ENCODE measurements around the gene SDHA.

The SDHA gene

DNA sequence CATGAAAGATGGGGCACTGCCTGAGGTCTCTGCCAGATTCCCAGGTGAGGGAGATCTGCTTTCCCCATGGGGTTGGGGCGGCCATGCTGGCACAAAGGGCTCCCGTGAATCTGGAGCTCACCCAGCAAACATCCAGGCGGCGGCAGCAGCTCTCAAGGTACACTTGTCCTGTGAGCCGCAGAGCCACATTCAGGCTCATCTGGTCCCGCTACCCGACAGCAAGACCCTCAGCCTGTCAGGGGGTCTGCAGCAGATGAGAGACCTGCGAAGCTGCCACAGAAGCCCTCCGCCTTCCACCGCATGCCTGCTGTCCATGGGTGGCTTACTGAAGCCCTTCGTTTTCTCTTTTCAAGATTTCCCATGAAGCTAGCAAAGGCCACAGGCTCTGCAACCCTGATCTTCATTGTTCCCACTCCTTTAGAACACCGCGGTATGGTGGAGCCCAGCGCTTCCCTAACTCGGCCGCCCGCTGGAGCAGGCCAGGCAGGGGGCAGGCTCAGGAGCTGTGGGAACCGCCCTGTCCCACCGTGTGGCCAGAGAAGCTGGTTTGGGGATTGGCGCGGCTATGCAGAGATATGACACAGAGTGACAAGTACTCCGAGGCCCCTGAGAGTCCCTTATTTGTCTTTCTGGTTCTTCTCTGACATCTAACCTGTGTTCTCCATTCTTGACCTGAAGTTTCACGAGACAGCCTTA, 18.0 kb upstream of the SDHA start:
- DNase-seq (ENCODE audit: low read depth) = no peak
- no peak overlapping the region for H3K4me3 ChIP-seq (ENCODE audit: low read depth, low read length)
- TF ChIP-seq, protein P1, sequence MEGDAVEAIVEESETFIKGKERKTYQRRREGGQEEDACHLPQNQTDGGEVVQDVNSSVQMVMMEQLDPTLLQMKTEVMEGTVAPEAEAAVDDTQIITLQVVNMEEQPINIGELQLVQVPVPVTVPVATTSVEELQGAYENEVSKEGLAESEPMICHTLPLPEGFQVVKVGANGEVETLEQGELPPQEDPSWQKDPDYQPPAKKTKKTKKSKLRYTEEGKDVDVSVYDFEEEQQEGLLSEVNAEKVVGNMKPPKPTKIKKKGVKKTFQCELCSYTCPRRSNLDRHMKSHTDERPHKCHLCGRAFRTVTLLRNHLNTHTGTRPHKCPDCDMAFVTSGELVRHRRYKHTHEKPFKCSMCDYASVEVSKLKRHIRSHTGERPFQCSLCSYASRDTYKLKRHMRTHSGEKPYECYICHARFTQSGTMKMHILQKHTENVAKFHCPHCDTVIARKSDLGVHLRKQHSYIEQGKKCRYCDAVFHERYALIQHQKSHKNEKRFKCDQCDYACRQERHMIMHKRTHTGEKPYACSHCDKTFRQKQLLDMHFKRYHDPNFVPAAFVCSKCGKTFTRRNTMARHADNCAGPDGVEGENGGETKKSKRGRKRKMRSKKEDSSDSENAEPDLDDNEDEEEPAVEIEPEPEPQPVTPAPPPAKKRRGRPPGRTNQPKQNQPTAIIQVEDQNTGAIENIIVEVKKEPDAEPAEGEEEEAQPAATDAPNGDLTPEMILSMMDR (IDR thresholded peaks at IDR 0.05; ENCODE audit: low read depth, low read length) = no peak
- TF ChIP-seq MYC (IDR thresholded peaks at IDR 0.05; ENCODE audit: low read depth, low read length) = no peak
- no peak for TF ChIP-seq POLR2A (IDR thresholded peaks at IDR 0.05; ENCODE audit: extremely low read depth, insufficient read length)
- TF ChIP-seq, protein P2, sequence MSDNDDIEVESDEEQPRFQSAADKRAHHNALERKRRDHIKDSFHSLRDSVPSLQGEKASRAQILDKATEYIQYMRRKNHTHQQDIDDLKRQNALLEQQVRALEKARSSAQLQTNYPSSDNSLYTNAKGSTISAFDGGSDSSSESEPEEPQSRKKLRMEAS (IDR thresholded peaks at IDR 0.05; ENCODE audit: low read depth, low read length) = no peak

DNA sequence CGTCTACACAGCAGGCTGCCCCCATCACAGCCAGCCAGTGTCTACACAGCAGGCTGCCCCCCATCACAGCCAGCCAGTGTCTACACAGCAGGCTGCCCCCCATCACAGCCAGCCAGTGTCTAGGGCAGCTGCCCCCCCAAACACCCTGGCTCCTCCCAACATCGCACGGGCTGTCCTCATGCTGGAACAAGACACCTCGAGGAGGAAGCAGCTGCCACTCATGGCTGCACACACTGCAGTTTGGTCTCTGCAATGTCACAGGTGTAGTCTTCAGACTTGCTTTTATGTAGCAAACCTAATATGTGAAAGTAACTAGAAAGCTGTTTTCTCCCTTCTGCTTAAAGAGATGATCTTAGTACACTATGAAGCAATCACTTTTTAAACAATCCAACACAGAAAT, 17.1 kb upstream of the SDHA start:
- DNase-seq (ENCODE audit: low read depth) = no peak
- H3K4me3 ChIP-seq (ENCODE audit: low read depth, low read length) = no peak overlapping the region
- TF ChIP-seq MYC (IDR thresholded peaks at IDR 0.05; ENCODE audit: low read depth, low read length) = no peak
- TF ChIP-seq, protein P2 (IDR thresholded peaks at IDR 0.05; ENCODE audit: low read depth, low read length) = no peak

DNA sequence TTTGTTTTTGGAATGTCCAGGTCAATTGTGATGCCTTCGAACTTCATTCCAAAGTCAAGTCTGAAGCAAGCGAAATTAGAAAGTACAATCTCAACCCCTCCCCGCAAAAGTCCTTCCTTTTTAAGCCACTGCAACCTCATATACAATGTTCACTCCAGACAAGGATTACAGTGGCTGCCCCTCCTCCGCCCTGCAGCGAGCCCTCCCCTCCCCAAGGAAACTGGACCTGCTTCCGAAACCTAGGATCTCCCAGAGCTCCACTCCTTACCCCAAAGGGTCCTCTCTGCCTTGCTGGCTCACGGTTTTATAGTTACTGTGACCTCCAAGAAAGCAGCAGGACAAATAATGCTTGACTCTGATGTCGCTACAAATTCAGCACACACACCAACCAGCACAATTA, 16.4 kb upstream of the SDHA start:
- H3K4me3 ChIP-seq (ENCODE audit: low read depth, low read length) = no peak overlapping the region
- TF ChIP-seq POLR2A (IDR thresholded peaks at IDR 0.05; ENCODE audit: extremely low read depth, insufficient read length) = no peak
- no peak for TF ChIP-seq MYC (IDR thresholded peaks at IDR 0.05; ENCODE audit: low read depth, low read length)
- TF ChIP-seq, protein P2 (IDR thresholded peaks at IDR 0.05; ENCODE audit: low read depth, low read length) = no peak
- DNase-seq (ENCODE audit: low read depth) = no peak

DNA sequence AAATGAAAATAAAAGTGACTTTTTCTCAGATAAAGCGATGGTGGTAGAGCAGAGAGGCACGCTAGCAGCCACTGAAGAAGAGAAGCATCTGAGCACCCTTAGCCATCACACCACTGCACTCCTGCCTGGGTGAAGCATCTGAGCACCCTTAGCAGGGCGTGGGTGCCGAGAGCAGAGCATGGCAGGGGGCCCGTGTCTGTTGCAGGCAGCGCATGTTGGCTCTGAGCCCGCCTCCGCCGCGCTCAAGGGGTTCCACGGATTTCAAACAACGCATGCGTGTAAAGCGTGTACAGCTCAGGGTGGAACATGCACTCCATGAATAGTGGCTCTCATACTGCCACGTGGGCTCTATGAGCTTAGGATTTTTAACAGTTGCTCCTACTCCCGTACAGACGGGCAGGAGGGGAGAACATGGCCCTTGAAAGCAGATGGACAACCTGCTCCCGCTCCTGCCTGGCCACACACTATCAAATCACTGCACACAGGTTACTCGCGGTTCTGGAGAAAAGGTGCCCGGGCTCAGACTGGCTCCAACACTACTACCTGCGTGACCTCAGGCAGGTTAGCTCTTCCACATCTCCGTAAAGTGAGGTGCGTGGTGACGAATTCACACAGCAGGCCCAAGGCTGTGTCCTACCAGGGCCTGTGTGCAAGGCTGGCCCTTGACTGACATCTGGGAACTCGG, 14.7 kb upstream of the SDHA start:
- DNase-seq (ENCODE audit: low read depth) = no peak
- TF ChIP-seq POLR2A (IDR thresholded peaks at IDR 0.05; ENCODE audit: extremely low read depth, insufficient read length) (no peak), MYC (IDR thresholded peaks at IDR 0.05; ENCODE audit: low read depth, low read length) (no peak)
- TF ChIP-seq, protein P1 (IDR thresholded peaks at IDR 0.05; ENCODE audit: low read depth, low read length) = no peak
- TF ChIP-seq, protein P2 (IDR thresholded peaks at IDR 0.05; ENCODE audit: low read depth, low read length) = no peak
- H3K4me3 ChIP-seq (ENCODE audit: low read depth, low read length) = no peak overlapping the region

DNA sequence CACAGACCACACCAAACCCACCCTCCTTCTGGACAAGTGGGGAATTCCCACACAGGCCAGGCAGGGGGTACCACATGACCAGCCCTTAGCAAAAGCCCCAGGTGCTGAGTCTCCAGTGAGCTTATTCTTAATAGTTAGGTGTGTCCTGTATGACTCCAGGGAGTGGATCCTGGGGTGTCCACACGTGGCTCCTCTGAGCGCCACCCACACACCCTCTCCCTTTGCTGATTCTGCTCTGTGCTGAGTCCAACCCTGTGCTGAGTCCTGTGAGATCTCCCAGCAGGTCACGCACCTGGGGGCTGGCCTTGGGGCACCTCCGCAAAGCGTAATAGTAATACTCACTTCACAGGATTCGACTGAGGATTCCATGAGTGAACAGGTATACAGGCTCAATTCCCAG, 14.1 kb upstream of the SDHA start:
- TF ChIP-seq, protein P2 (IDR thresholded peaks at IDR 0.05; ENCODE audit: low read depth, low read length) = no peak
- TF ChIP-seq MYC (IDR thresholded peaks at IDR 0.05; ENCODE audit: low read depth, low read length) (no peak), POLR2A (IDR thresholded peaks at IDR 0.05; ENCODE audit: extremely low read depth, insufficient read length) (no peak)
- TF ChIP-seq, protein P1 (IDR thresholded peaks at IDR 0.05; ENCODE audit: low read depth, low read length) = no peak
- no peak for DNase-seq (ENCODE audit: low read depth)
- no peak overlapping the region for H3K4me3 ChIP-seq (ENCODE audit: low read depth, low read length)

DNA sequence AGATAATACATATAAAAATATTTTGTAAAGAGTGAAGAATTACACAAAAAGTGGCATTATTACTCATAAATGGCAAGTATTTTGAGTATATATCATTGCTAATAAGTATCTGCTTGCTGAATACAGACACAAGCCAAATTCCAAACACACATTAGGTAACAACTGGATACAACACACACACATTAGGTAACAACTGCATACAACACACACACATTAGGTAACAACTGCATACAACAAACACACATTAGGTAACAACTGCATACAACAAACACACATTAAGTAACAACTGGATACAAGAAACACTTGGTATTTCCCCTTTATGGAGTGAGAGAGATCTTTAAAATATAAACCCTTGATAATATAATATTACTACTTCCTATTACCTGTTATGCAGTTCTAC, 13.7 kb upstream of the SDHA start:
- H3K4me3 ChIP-seq (ENCODE audit: low read depth, low read length) = no peak overlapping the region
- DNase-seq (ENCODE audit: low read depth) = no peak
- TF ChIP-seq, protein P2 (IDR thresholded peaks at IDR 0.05; ENCODE audit: low read depth, low read length) = no peak
- TF ChIP-seq MYC (IDR thresholded peaks at IDR 0.05; ENCODE audit: low read depth, low read length) (no peak), POLR2A (IDR thresholded peaks at IDR 0.05; ENCODE audit: extremely low read depth, insufficient read length) (no peak)
- TF ChIP-seq, protein P1 (IDR thresholded peaks at IDR 0.05; ENCODE audit: low read depth, low read length) = no peak

All from NB4 (cell line).